WI38 (cell line): ENCODE measurements around the gene TPI1.

Experiments
- H3K4me3 ChIP-seq: 2 replicates; pipeline ENCODE4 v1.5.1; 2011; ENCODE audit warnings: low read depth, mild to moderate bottlenecking, control low read depth, low read length
- TF ChIP-seq, protein P1 (sequence below): IDR thresholded peaks from 2 replicates; pipeline ENCODE4 v1.5.1; 2012; ENCODE audit warnings: low read depth, mild to moderate bottlenecking, control low read depth, low read length

The TPI1 gene

GRCh38 chr12:6830286-6830890, 36.9 kb upstream of the TPI1 start:
- no peak overlapping the region for H3K4me3 ChIP-seq
- TF ChIP-seq, protein P1, sequence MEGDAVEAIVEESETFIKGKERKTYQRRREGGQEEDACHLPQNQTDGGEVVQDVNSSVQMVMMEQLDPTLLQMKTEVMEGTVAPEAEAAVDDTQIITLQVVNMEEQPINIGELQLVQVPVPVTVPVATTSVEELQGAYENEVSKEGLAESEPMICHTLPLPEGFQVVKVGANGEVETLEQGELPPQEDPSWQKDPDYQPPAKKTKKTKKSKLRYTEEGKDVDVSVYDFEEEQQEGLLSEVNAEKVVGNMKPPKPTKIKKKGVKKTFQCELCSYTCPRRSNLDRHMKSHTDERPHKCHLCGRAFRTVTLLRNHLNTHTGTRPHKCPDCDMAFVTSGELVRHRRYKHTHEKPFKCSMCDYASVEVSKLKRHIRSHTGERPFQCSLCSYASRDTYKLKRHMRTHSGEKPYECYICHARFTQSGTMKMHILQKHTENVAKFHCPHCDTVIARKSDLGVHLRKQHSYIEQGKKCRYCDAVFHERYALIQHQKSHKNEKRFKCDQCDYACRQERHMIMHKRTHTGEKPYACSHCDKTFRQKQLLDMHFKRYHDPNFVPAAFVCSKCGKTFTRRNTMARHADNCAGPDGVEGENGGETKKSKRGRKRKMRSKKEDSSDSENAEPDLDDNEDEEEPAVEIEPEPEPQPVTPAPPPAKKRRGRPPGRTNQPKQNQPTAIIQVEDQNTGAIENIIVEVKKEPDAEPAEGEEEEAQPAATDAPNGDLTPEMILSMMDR, result no peak

DNA sequence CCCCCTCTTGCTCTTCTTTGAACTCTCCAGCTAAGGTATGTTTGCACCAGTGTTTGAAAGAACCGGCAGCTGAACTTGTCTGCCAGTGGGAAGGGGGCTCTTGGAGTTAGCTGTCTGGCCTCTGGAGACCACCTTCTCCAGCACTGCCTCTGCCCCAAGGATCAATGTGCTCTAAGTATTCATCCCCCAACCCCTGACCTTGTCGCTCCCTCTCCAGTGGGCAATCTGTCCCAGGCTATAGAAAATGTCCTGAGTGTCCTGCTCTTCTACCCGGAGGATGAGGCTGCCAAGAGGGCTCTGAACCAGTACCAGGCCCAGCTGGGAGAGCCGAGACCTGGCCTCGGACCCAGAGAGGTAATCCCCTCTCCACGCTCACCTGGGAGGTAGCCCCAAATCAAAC, 36.3 kb upstream of the TPI1 start:
- H3K4me3 ChIP-seq, result no peak overlapping the region
- TF ChIP-seq, protein P1, result no peak

DNA sequence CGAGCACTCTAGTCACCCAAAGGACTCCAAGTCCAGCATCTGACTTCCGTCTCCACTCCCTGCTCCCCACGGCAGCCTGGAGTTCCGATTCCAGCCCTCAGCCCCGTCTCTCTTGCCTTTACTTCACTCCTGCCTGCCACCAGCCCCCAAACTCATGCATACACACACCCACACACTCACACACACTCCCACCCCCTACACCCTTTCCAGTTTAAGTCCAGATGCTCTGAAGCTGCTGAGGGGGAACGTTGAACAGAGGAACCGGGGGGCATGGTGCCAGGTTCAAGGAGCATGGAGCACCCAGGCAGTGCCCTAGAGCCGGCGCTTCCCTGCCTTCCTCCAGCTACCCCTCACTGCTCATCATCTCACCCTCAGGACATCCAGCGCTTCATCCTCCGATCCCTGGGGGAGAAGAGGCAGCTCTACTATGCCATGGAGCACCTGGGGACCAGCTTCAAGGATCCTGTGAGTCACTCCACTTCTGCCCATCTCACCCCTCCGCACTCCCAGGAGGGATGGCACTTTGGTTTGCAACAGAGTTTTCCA, 35.8 kb upstream of the TPI1 start:
- H3K4me3 ChIP-seq, result no peak overlapping the region
- TF ChIP-seq, protein P1, result no peak

- TF ChIP-seq, protein P1, result no peak
- no peak overlapping the region for H3K4me3 ChIP-seq
Measured at GRCh38 chr12:6832125-6832524, 35.2 kb upstream of the TPI1 start.

- TF ChIP-seq, protein P1, result no peak
- no peak overlapping the region for H3K4me3 ChIP-seq
Measured at GRCh38 chr12:6833189-6833890, 34.0 kb upstream of the TPI1 start.

DNA sequence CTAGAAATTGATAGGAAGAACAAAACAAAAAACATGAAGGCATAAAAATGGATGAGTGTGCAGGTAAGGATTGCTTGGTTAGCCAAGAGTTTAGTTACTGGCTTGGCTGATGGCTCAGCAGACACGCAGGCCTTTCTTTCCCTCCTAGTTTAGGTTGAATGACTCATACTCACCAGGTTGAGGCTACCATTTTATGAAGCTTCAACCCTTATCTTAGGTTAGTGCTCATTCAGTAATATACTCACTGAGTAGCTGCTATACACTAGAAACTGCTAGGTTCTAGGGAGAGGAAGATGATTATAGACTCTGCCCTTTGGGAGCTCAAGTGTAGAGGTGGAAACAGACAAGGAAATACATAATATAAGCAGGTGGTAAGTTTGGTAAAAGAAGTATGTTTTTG, 33.1 kb upstream of the TPI1 start:
- H3K4me3 ChIP-seq, result no peak overlapping the region
- TF ChIP-seq, protein P1, result no peak

DNA sequence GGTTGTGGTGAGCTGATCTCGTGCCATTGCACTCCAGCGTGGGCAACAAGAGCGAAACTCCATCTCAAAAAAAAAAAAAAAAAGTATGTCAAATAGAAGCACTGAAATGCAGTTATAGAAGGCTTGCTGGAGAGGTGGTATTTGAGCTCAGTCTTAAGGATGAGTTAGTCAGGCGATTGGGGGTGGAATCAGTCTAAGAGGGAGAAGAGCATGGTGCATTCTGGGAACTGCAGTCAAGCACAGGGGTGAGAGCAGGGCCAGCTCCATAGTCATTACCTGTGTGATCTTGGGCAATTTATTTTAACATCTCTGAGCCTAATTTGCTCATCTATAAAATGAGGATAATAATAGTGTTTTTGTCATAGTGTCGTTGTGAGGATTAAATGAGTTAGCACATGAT, 32.5 kb upstream of the TPI1 start:
- TF ChIP-seq, protein P1, result no peak
- H3K4me3 ChIP-seq, result no peak overlapping the region
